ENCODE results near the gene MPV17L2.

DNA sequence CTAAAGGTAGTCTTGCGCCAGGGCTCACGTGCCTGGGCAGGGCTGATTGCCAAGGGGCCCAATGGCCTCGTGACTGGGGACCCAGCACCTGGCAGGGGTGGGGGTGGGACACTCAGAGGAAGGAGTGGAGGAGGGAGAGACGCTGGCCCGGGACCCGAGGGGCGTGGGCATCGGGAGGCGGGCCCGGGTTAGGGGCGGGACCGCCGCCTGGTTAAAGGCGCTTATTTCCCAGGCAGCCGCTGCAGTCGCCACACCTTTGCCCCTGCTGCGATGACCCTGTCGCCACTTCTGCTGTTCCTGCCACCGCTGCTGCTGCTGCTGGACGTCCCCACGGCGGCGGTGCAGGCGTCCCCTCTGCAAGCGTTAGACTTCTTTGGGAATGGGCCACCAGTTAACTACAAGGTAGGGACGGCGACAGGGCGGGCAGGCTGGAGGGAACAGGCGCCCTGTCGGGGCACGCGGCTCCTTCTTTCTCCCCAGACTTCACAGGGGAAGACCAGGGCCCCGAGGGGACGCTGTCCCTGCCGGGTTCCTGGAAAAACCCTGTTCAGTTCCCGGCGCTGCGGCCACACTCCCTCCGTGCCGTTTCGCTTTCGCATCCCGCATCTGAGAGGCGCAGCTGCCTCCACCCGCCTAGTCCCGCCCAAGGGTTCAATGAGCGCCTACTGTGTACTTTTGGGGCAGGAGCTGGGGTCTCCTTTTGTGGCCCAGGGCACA lies 19.3 kb upstream of the MPV17L2 start, which contains the start of gene IFI30:
- no peak for TF ChIP-seq POLR2A (IDR thresholded peaks at IDR 0.05; ENCODE audit: low read depth, low read length)
- TF ChIP-seq, protein P1, sequence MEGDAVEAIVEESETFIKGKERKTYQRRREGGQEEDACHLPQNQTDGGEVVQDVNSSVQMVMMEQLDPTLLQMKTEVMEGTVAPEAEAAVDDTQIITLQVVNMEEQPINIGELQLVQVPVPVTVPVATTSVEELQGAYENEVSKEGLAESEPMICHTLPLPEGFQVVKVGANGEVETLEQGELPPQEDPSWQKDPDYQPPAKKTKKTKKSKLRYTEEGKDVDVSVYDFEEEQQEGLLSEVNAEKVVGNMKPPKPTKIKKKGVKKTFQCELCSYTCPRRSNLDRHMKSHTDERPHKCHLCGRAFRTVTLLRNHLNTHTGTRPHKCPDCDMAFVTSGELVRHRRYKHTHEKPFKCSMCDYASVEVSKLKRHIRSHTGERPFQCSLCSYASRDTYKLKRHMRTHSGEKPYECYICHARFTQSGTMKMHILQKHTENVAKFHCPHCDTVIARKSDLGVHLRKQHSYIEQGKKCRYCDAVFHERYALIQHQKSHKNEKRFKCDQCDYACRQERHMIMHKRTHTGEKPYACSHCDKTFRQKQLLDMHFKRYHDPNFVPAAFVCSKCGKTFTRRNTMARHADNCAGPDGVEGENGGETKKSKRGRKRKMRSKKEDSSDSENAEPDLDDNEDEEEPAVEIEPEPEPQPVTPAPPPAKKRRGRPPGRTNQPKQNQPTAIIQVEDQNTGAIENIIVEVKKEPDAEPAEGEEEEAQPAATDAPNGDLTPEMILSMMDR (conservative IDR thresholded peaks at IDR 0.05; ENCODE audit: low read depth, low read length), result no peak
- TF ChIP-seq, protein P2, sequence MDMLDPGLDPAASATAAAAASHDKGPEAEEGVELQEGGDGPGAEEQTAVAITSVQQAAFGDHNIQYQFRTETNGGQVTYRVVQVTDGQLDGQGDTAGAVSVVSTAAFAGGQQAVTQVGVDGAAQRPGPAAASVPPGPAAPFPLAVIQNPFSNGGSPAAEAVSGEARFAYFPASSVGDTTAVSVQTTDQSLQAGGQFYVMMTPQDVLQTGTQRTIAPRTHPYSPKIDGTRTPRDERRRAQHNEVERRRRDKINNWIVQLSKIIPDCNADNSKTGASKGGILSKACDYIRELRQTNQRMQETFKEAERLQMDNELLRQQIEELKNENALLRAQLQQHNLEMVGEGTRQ (IDR thresholded peaks at IDR 0.05; ENCODE audit: low read depth, low read length), result no peak
- TF ChIP-seq CEBPB (IDR thresholded peaks at IDR 0.05; ENCODE audit: low read depth, low read length), result no peak
- peak; percentile 51; the same call in 1 of the 2 replicates for TF ChIP-seq BHLHE40 (IDR thresholded peaks at IDR 0.05; ENCODE audit: low read depth, low read length)
- no peak for TF ChIP-seq RAD21 (IDR thresholded peaks at IDR 0.05; ENCODE audit: low read length)
- no peak for TF ChIP-seq MAZ (IDR thresholded peaks at IDR 0.05; ENCODE audit: borderline replicate concordance, low read depth, low read length)
- no peak for TF ChIP-seq FOS (IDR thresholded peaks at IDR 0.05; ENCODE audit: low read depth, low read length)
- TF ChIP-seq CHD1 (IDR thresholded peaks at IDR 0.05; ENCODE audit: low read depth, low read length), result no peak
- no peak for TF ChIP-seq MAFK (IDR thresholded peaks at IDR 0.05; ENCODE audit: low read depth, low read length)
- no peak for TF ChIP-seq MXI1 (IDR thresholded peaks at IDR 0.05; ENCODE audit: borderline replicate concordance, low read depth, low read length)
- no peak for TF ChIP-seq SMC3 (IDR thresholded peaks at IDR 0.05; ENCODE audit: low read depth, low read length)
- TF ChIP-seq, protein P3, sequence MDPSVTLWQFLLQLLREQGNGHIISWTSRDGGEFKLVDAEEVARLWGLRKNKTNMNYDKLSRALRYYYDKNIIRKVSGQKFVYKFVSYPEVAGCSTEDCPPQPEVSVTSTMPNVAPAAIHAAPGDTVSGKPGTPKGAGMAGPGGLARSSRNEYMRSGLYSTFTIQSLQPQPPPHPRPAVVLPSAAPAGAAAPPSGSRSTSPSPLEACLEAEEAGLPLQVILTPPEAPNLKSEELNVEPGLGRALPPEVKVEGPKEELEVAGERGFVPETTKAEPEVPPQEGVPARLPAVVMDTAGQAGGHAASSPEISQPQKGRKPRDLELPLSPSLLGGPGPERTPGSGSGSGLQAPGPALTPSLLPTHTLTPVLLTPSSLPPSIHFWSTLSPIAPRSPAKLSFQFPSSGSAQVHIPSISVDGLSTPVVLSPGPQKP (IDR thresholded peaks at IDR 0.05; ENCODE audit: borderline replicate concordance, low read depth, low read length), result no peak
- TF ChIP-seq RFX5 (IDR thresholded peaks at IDR 0.05; ENCODE audit: low read depth, low read length), result no peak

Data from IMR-90 (cell line).